GM12892 (cell line): ENCODE results near the gene PIK3CB.

ENCODE experiments used
- POLR2A ChIP-seq: IDR thresholded peaks from 2 replicates; pipeline ENCODE4 v1.6.1; 2011; ENCODE audit warnings: low read depth, low read length, control low read depth
- TAF1 ChIP-seq: IDR thresholded peaks from 2 replicates; pipeline ENCODE4 v1.6.1; 2011; ENCODE audit warnings: low read depth, mild to moderate bottlenecking, control low read depth, low read length, borderline replicate concordance

GRCh38 chr3:138806376-138807080, 28.2 kb downstream of the PIK3CB start:
- TF ChIP-seq POLR2A (no peak), TAF1 (no peak)
